Stimulated activated CD8-positive, alpha-beta memory T cell treated with anti-CD3 and anti-CD28 coated beads, Interleukin-15, amount 100 ng/mL, for 4 hours (primary cell): ENCODE data around the gene ATP6V0D1.
A peak's percentile ranks its signal among the peaks of the same experiment; 100 is the strongest.
"Not testable (repeated sequence)": the region's sequence is repeated elsewhere in the genome, so short reads cannot be mapped to it uniquely, and the experiment has no call there.

ENCODE experiments used
- DNase-seq, 2 donors: peaks; one replicate each; pipeline ENCODE4 v3.0.0-alpha.2; 2020; ENCODE audit warnings: low read depth in 2 of 2

ATP6V0D1 gene

GRCh38 chr16:67429799-67430503 lies 51.0 kb downstream of the ATP6V0D1 start:
- DNase-seq, result no peak

- DNase-seq, result no peak
Observed at GRCh38 chr16:67429053-67429798, 51.7 kb downstream of the ATP6V0D1 start.

- DNase-seq, result peak in 1 of 2 donors; percentile 31
Observed at GRCh38 chr16:67428146-67428731, 52.7 kb downstream of the ATP6V0D1 start.

- no peak for DNase-seq
Observed at GRCh38 chr16:67426950-67427349, 54.0 kb downstream of the ATP6V0D1 start.

GRCh38 chr16:67426022-67426421 lies 54.9 kb downstream of the ATP6V0D1 start:
- no peak for DNase-seq

GRCh38 chr16:67425580-67425979 lies 55.4 kb downstream of the ATP6V0D1 start:
- DNase-seq, result no peak

GRCh38 chr16:67425061-67425460 lies 55.9 kb downstream of the ATP6V0D1 start:
- no peak for DNase-seq

GRCh38 chr16:67424261-67424615 lies 56.7 kb downstream of the ATP6V0D1 start:
- no peak for DNase-seq

- no peak for DNase-seq
Observed at GRCh38 chr16:67423611-67424260, 57.2 kb downstream of the ATP6V0D1 start.

- DNase-seq, result no peak
Observed at GRCh38 chr16:67423015-67423414, 57.9 kb downstream of the ATP6V0D1 start.

GRCh38 chr16:67421030-67421429 lies 59.9 kb downstream of the ATP6V0D1 start:
- DNase-seq, result no peak

GRCh38 chr16:67419931-67420330 lies 61.0 kb downstream of the ATP6V0D1 start:
- no peak for DNase-seq

GRCh38 chr16:67419502-67419901 lies 61.5 kb downstream of the ATP6V0D1 start:
- no peak for DNase-seq

GRCh38 chr16:67417333-67418061 lies 63.5 kb downstream of the ATP6V0D1 start:
- DNase-seq, result no peak

GRCh38 chr16:67415872-67416793 lies 64.8 kb downstream of the ATP6V0D1 start, which contains the start of gene ZDHHC1:
ZDHHC1 (minus strand) TSS chr16:67416477; CDS start chr16:67407775, 8,702 bp downstream.
- DNase-seq, result peak in 1 of 2 donors; percentile 31

- not testable (repeated sequence) for DNase-seq
Observed at GRCh38 chr16:67415421-67415820, 65.5 kb downstream of the ATP6V0D1 start.

- DNase-seq, result no peak
Observed at GRCh38 chr16:67413978-67414911, 66.7 kb downstream of the ATP6V0D1 start.

GRCh38 chr16:67412294-67412693 lies 68.7 kb downstream of the ATP6V0D1 start:
- DNase-seq, result no peak

GRCh38 chr16:67411339-67411738 lies 69.6 kb downstream of the ATP6V0D1 start:
- no peak for DNase-seq
